Muscle of arm (tissue), 14 donors: ENCODE results near the gene SEC61G. TPM values are rescaled to one million over a fixed set of nuclear protein-coding genes. Genes with fewer than 3 reads are reported as not detected.

Source experiments
- DNase-seq: peaks from one replicate; pipeline ENCODE4 v3.0.0-alpha.2; 2013
- long read RNA-seq, 11 donors: transcript quantifications; one replicate each; lab custom pipeline, GENCODE V29; 2026
- polyA plus RNA-seq, 12 donors: library from polyadenylated mRNA; unstranded; fragments of 120-200 nt; gene quantifications; one replicate each; pipeline ENCODE4 v1.2.1, GENCODE V29; 2013; ENCODE audit not compliant: insufficient read length in 12 of 12

The SEC61G gene
- 100 to 1,000 TPM in 10 of 12 donors, 10 to 100 TPM in 1, not detected in 1; 98.2 to 215 (median 157) TPM for polyA plus RNA-seq
- long read RNA-seq, donor 1, transcript SEC61G-202 (4 exons, 459 nt): minor isoform, 10 of 194 reads
- long read RNA-seq, donor 1, transcript SEC61G-201 (4 exons, 462 nt): major isoform, 150 of 194 reads
- long read RNA-seq, donor 1, partial matches to known transcripts: 31 of 194 reads
- long read RNA-seq, donor 1, other reads (novel, unspliced or antisense): 0 of 194 reads
- long read RNA-seq, donor 2, transcript SEC61G-202 (4 exons, 459 nt): minor isoform, 10 of 178 reads
- long read RNA-seq, donor 2, transcript SEC61G-201 (4 exons, 462 nt): major isoform, 157 of 178 reads
- long read RNA-seq, donor 2, partial matches to known transcripts: 9 of 178 reads
- long read RNA-seq, donor 2, other reads (novel, unspliced or antisense): 0 of 178 reads
- long read RNA-seq, donor 3, transcript SEC61G-201 (4 exons, 462 nt): major isoform, 72 of 82 reads
- long read RNA-seq, donor 3, partial matches to known transcripts: 5 of 82 reads
- long read RNA-seq, donor 3, other reads (novel, unspliced or antisense): 0 of 82 reads
- long read RNA-seq, donor 4, transcript SEC61G-201 (4 exons, 462 nt): major isoform, 33 of 36 reads
- long read RNA-seq, donor 4, partial matches to known transcripts: 0 of 36 reads
- long read RNA-seq, donor 4, other reads (novel, unspliced or antisense): 0 of 36 reads
- long read RNA-seq, donor 5, transcript SEC61G-202 (4 exons, 459 nt): minor isoform, 8 of 149 reads
- long read RNA-seq, donor 5, transcript SEC61G-201 (4 exons, 462 nt): major isoform, 131 of 149 reads
- long read RNA-seq, donor 5, partial matches to known transcripts: 10 of 149 reads
- long read RNA-seq, donor 5, other reads (novel, unspliced or antisense): 0 of 149 reads
- long read RNA-seq, donor 6, transcript SEC61G-202 (4 exons, 459 nt): minor isoform, 8 of 81 reads
- long read RNA-seq, donor 6, transcript SEC61G-201 (4 exons, 462 nt): major isoform, 65 of 81 reads
- long read RNA-seq, donor 6, partial matches to known transcripts: 6 of 81 reads
- long read RNA-seq, donor 6, other reads (novel, unspliced or antisense): 0 of 81 reads
- long read RNA-seq, donor 7, transcript SEC61G-202 (4 exons, 459 nt): minor isoform, 12 of 87 reads
- long read RNA-seq, donor 7, transcript SEC61G-201 (4 exons, 462 nt): major isoform, 64 of 87 reads
- long read RNA-seq, donor 7, partial matches to known transcripts: 10 of 87 reads
- long read RNA-seq, donor 7, other reads (novel, unspliced or antisense): 0 of 87 reads
- long read RNA-seq, donor 8, transcript SEC61G-202 (4 exons, 459 nt): minor isoform, 7 of 102 reads
- long read RNA-seq, donor 8, transcript SEC61G-201 (4 exons, 462 nt): major isoform, 87 of 102 reads
- long read RNA-seq, donor 8, partial matches to known transcripts: 8 of 102 reads
- long read RNA-seq, donor 8, other reads (novel, unspliced or antisense): 0 of 102 reads
- long read RNA-seq, donor 9, transcript SEC61G-201 (4 exons, 462 nt): major isoform, 85 of 114 reads
- long read RNA-seq, donor 9, transcript SEC61G-202 (4 exons, 459 nt): minor isoform, 7 of 114 reads
- long read RNA-seq, donor 9, partial matches to known transcripts: 20 of 114 reads
- long read RNA-seq, donor 9, other reads (novel, unspliced or antisense): 0 of 114 reads
- long read RNA-seq, donor 10, transcript SEC61G-202 (4 exons, 459 nt): minor isoform, 8 of 90 reads
- long read RNA-seq, donor 10, transcript SEC61G-201 (4 exons, 462 nt): major isoform, 81 of 90 reads
- long read RNA-seq, donor 10, partial matches to known transcripts: 0 of 90 reads
- long read RNA-seq, donor 10, other reads (novel, unspliced or antisense): 0 of 90 reads
- long read RNA-seq, donor 11, transcript SEC61G-201 (4 exons, 462 nt): major isoform, 209 of 239 reads
- long read RNA-seq, donor 11, transcript SEC61G-202 (4 exons, 459 nt): minor isoform, 6 of 239 reads
- long read RNA-seq, donor 11, partial matches to known transcripts: 22 of 239 reads
- long read RNA-seq, donor 11, other reads (novel, unspliced or antisense): 0 of 239 reads

DNA sequence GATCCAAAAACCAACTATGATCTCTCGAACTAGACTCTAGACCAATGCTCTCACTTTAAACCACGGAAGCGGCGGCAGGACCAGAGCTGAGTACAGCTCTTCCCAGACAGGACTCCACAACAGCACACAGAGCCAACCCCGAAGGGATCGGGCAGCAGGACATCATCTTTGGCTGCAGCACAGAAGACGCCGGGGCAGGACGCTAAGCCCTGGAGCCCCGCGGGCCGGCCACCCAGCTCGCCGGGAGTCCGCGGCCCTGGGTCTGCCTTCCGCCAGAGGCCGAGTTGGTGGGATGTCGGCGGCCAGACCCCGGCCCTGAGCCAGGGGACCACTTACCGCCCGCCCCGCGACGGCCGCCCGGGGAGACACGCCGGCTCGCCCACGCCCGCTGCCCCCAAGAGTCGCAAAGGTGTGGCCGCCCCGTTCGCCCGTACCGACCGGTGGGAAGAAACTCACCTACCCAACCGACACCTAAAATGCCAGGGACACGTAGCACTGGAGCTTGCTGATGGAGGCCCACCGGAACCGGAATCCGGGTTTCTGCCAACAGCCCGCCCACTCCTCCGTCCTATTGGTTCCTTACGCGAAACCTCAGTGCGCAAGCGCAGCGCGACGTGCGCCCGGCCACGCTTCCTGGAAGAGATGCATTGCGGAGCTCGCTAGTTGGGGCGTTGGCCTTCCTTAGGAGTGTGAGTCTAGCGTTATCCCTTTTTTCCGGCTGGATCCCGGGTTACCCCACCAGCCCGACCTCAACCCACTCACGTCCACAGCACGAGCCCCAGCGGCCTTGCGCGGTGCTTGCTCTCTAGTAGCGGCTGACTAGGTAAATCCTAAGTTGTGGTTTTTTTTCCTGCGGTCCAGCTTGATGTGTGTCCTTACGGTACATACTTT lies at the start of gene SEC61G:
Gene SEC61G, minus strand, starts transcription at position 510 of the 891 bp plus-strand sequence. CDS start 1,623 bp downstream, outside the sequence.
- DNase-seq: peak; percentile 99

DNA sequence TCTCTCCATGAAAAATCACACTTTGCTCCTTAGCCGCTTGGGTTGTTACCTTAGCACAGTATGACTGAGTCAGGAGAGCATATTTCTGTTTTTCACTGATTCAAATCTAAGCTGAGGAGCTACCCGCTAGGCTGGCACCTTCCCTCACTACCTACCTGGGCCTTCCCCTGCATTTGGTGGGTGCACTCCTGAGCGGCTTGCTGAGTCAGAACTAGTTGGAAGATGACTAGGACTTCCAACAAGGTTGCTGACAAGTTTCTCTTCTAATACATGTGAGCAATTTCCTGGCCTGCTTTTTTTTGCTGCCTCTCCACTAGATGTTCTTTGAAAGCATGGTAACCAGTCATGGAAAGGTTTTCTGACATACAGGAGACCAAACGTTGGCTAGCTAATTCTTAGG lies 43.8 kb upstream of the SEC61G start:
- no peak for DNase-seq

DNA sequence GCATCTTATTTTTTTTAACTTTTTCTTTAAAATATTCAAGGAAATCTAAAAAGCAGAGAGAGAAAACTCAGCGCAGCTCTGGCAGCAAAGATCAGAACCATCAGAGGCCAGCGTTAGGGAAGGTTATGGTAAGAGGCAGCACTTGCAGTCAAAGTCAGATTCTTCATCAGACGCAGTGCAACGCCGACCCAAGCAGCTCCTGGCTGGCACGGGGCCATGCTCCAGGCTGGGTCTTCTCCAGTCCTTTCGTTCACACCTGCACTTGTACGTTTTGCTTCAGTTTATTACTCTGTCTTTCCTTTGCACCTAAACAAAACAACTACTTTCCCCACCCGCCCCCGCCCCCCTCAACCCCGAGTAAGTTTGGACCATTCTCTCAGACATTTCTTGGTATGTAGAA lies 43.1 kb upstream of the SEC61G start:
- DNase-seq: no peak

DNA sequence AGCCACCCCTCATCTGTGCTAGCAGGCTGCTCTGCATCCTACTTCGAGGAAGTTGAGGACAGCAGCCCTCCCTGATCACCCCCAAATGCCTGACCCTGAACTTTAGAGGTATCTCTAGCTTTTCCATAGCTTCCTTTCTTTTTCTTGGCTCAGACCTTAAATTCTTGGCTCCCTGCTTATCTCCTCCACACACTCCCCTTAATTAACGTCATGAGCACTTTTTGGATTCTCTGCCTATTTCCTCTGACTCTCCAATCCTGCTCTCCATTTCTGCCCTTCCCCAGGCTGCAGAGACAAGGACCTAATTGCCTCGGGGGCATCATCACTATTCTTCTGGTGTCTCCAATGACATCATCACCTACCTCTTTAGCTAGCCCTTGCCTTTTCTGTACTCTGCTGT lies 40.8 kb upstream of the SEC61G start:
- no peak for DNase-seq

DNA sequence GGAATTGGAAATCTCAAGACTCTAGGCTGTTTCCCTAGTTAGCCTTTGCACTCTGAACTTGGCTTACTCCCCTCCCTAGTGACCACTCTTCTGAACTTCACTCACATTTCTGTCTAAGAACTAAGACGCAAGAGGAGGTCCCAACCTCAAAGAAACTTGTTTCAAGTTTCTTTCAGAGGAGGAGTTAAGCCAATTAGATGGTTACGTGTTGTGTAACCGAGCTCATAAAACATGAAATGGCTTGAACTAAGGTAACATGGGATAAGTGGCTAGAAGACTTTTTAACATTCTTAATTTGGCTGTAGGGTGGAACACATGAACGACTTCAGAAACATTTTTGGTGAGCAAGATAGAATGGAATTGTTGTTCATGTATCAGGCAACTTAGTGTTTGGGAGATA lies 39.5 kb upstream of the SEC61G start:
- DNase-seq: no peak

DNA sequence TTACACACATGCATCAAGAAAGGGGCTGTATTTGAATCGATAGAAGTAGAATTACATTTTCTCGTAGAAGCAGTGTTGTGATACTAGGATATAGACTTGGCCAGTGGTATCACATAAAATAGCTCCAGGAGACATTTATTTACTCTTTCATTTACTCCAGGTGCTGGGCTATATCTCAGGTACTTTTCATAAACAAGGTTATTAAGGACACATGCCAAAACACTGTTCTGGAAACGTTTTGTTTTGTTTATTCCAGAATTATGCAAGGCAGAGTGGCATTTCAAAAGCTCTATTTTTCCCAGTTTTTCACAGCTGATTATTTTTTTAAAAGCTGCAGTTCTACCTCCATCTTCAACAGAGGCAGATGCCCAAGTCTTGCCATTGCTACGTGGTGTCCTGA lies 37.8 kb upstream of the SEC61G start:
- DNase-seq: no peak

DNA sequence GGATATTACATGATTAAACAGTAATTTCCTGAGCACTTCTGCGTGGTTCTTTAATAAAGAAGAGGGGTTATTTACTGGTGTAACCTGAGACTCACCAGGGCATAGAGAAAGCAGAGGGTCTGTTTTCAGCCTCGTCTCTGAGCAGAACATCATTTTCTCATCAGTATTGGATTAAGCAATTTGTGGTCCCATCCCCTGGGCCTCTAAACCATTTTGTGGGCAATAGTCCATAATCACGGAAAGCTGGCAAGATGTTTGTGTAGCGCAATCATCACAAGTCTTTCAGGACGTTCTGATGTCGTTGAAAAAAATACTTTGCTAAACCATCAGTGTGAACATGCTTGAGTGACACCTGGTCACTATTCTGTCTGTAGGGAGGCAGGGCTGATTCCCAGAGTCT lies 37.1 kb upstream of the SEC61G start:
- DNase-seq: no peak

DNA sequence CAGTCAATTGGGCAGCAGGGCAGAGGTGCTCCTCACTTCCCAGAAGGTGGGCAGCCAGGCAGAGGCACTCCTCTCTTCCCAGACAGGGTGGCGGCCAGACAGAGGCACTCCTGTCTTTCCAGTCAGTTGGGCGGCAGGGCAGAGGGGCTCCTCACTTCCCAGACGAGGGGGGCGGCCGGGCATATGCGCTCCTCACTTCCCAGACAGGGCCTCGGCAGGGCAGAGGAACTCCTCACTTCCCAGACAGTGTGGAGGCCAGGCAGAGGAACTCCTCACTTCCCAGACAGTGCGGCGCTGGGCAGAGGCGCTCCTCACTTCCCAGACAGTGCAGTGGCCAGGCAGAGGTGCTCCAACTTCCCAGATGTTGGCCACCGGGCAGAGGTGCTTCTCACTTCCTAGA lies 33.4 kb upstream of the SEC61G start:
- no peak for DNase-seq

DNA sequence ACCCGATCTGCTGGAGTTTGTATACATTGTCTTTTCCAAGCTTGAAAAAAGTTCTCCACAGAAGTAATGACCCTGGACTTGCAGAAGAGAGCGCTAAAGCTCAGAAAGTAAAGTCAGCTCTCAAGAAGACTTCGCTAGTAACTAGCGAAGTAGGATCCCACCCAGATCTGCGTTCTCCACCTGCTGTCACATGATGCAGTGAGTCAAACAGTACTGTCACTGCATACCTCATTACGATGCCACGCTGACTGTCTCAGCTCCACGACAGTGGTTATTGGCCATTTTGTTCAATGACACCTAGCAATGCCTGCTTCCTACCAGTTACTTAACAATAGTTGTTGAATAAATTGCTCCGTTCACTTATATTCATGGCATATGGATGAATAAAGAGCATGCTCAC lies 29.7 kb upstream of the SEC61G start:
- DNase-seq: peak; percentile 79

DNA sequence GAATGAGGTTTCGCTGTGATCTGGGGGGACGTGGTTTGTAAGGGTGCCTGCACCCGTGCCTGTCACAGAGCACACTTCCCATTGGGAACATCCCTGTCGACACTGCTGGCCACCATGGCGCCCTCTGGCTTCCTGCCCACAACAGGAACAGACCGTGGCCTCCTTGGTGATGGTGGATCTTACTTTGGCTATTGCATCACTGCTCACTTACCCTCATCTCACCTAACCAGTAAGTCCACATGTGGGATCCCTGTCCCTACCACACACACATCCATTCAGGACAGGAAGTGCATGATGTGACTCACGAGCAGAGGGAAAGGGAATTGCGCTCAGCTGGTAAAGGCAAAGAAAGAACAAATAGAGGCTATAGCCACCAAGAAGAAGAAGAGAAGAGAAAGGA lies 26.2 kb upstream of the SEC61G start:
- no peak for DNase-seq

DNA sequence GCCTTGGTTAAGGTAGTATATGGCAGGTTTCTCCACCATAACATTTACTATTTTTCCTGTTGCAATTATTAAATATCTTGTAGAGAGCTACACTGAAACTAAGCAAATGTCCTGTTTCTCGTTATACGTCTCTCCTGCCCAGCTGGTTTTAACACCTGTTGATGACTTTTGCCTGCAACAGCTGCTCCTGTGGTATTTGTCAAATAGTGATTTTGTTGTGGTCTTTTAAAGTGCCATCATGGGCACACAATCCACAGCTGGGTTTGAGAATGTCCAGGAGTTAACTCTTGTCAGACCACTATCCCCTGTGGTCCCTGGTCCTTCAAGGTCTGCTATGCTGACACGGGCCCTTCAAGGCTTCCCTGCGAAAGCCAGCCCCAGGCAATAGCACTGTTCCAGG lies 24.9 kb upstream of the SEC61G start:
- no peak for DNase-seq

DNA sequence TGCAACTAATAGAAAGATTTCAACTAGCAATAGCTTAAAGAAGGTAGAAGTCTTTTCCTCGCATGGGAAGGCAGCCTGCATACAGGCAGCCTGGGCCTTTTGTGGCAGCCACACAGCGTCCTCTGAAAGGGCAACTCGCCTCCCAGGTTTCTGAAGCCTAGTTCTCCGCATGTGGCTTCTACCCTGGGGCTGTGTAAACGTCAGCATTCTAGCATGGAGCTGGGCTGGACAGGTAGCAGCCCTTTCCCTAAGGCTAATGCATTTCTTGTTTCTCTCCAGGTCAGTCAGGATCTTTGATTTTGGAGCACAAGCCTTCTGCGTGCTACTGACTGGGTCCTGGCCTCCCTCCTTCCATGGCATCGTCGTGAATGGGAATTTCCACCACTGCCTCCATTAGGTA lies 23.8 kb upstream of the SEC61G start:
- DNase-seq: no peak

DNA sequence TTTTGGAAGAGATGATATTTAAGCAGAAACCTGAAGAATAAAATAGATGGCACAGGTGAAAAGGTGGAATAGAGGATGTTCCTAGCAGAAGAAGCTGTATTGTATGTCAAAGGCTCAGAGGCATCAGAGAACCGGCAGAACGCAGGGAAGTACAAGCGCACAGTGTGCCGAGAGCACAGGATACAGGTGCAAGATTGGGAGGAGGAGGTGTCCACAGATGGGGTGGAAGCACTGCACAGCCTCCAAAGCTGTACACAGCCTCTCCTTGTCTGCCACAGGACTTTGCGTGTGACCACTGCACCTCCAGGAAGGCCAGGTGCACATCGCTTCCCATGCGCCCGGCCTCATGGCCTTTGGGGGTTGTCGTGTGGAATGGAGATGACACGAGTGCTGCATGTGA lies 23.3 kb upstream of the SEC61G start:
- DNase-seq: no peak

DNA sequence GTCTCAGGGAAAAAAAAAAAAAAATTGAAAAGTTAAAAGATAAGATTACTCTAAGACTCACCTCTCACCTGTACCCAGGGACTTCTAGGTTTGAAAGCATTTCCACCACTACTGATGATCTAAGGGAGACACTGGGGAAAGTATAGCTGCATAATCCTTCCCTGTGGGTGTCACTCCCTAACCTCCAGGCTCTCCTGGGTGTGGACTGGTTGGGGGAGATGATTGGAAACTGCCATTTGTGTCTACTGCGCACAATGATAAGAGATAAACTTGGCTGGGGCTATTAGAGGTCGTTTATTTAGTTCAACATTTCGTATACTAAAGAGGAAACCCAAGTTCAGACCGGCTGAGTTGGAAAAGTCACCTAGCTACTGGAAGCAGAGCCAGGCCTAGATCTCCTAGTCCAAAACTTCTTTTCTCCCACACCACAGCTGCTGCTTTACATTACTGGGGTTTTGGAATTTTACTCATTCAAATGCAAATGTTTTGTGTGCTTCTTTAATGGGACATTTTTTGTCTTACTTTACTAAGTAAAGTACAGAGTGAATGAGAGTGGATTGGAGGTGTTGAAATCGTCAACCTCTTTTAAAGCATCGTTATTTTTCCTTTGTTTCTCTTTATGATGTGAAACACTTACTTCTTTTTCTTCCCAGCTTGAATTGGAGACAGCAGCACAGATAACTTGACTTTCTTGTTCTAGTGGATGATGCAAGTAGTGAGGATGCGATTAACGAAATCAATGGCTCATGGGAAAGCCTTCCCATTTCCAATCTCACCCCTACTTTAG lies 22.3 kb upstream of the SEC61G start:
- no peak for DNase-seq

DNA sequence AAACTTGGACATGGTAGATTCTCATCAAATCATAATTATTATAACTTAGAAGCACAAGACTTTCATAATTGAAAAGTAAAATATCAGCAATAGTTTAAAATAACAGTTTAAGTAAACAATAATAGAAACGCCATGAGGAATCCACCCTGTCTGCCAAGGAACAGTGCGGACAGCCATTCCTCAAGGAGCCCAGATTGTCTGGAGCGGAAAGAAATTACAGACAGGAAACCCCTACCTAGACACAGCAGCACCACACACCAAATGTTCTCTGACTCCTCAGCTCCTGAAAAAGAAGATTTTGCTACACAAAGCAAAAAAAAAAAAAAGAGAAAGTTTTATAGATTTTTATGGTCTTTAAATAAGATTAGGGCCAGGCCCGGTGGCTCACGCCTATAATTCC lies 21.5 kb upstream of the SEC61G start:
- no peak for DNase-seq

DNA sequence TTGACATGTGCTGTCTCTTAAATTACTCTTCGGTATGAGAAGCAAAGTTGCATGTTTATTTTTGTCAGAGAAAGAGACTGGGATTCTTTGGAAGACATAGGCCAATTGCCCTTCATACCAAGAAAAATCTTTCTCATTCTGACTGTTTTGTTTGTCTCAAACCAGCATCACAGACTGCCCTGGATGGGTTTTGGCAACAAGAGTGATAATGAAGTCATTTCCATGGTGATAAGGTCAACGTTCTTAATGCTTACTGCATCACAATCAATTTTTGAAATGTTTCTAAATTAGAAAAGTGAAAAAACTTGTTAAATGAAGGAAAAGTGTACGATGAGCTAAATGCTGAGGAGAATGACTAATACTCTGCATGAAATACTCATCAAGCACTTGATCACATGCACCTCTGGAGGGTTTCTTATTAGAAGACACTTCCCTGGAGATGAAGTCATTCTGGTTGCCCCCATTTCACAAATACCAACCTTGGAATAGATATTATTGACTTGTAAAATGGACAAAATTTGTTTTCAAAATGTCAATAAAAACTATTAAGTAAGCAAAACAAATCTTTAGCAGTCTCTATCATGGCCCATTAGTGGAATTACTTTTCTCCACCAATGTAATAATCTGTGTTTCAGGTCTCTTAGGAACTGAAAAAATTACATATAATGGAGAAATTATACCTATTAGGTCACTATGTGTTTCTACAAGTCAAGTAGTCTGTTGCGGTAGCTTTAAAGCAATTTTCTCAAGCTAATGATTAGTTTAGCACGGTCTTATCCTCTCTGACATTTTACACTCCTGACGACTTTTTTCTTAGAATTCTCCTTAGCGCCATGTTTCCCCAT lies 19.9 kb upstream of the SEC61G start:
- no peak for DNase-seq

DNA sequence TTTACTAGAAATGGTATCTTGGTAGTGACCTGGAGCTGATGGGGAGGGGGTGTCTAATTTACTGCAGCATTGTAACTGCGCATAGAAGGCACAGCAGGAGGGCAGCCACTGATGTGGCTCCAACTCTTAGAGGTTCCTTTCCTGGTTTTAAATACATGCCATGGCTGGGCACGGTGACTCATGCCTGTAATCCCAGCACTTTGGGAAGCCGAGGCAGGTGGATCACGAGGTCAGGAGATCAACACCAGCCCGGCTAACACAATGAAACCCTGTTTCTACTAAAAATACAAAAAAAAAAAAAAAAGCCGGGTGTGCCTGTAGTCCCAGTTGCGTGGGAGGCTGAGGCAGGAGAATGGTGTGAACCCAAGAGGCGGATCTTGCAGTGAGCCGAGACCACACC lies 19.2 kb upstream of the SEC61G start:
- DNase-seq: no peak
